GM18498 (cell line): Measurements from ENCODE around the gene MDK.
A peak's percentile ranks its signal among the peaks of the same experiment; 100 is the strongest.

Source experiments
- ATAC-seq: cut with Tn5 transposase; IDR thresholded peaks from one replicate; pipeline ENCODE4 v1.9.1; 2021; ENCODE audit warnings: mild to moderate bottlenecking, moderate library complexity; ENCODE audit not compliant: unreplicated experiment

The MDK gene

GRCh38 chr11:46347637-46348311 lies 33.7 kb upstream of the MDK start:
- no peak for ATAC-seq

- no peak for ATAC-seq
Measured at GRCh38 chr11:46348566-46349401, 32.7 kb upstream of the MDK start.

- ATAC-seq = no peak
Measured at GRCh38 chr11:46350695-46351094, 30.8 kb upstream of the MDK start.

DNA sequence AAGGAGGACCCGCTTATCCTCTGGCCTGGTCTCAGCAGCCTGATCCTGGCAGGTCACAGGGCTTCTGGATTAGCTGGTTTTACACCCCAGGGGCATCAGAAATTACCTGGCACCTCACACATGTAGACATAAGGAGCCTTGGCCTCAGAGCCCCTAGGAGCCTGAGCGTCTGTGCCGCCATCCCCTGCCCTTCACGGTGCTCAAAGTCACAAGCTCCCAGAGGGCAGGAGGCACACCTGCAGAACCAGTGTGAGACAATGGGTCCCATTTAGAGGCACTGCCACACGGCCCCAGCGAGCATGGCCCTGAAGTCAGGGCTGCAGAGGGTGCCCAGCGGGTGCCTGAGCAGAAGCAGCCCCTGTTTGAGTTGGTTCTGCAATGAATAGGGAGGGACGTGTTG lies 30.3 kb upstream of the MDK start:
- ATAC-seq = no peak

- ATAC-seq = no peak
Measured at GRCh38 chr11:46351606-46352005, 29.9 kb upstream of the MDK start.

DNA sequence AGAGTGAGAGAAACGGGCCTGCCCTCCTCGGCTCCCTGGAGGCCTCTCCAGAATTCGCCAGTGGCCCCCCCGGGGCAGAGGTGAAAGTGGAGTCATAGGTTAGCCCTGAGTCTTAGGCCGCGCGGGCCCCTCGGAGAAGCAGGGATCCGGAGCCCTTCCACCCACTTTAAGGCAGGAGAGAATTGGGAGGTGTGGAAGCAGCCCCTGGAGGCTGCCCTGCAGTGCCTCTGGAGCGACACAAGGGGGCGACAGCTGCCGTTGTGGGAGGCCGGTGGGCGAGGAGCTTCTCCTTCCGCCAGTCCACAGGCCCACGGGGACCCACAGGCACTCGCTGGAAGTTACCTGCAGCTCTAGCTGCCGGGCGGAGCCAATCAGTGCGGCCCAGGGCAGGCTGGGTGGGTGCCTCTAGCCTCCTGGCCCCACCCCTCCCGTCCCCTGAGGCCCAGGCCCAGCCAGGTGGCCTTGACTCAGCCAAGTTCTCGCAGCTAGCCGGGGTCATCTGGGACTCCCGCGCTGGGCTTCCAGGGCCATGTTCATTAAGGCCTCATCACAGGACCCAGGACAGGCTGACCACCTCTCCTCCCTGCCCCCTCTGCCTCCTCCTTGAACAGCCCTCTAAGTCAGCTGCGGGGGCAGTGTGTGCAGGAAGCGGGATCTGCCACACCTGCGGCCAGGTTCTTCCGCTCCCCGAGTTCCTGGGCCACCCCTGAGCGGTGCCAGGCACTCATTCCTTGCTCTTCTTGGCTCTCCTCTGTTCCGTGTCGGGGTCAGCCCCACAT lies 29.2 kb upstream of the MDK start:
- ATAC-seq = no peak

DNA sequence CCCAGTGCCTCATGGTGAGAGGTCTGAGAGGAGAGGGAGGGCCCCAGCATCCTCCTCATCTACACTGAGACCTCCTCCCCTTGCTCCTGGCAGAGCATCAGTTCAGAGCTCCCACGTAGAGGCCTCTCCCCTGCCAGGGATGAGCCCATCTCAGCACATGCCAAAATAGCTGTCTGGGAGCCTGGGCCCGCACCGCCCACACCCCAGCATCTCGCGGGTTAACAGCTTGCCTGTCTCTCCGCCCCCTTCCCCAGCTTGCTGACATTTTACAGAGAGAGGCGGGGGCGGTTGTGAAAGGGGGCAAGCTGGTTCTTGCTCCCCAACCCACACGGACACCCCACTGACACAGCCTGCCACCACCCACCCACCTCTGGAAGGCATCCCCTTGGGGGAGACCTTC lies 27.8 kb upstream of the MDK start:
- no peak for ATAC-seq

GRCh38 chr11:46356924-46357482 lies 24.5 kb upstream of the MDK start:
- no peak for ATAC-seq

DNA sequence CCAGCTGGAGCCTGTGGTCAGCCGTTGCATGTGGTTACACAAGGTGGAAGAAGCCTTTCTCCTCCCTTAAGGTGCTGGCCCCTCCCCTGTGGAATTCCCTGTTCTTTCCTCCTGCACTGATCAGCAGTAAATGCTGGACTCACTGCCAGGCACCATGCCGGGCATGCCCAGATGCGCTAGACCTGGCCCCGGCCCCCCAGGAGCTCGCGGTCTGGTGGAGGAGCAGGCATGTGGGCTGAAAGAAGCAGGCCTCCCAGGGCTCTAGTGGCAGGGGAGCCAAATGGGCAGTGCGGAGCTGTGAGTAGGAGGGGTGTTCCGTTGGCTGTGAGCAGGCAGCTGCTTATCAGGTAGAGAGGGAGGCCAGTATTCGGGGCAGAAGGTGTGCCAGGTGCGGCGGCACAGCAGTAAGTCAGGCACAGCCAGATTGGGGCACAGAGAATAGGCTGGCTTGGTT lies 24.0 kb upstream of the MDK start:
- no peak for ATAC-seq

DNA sequence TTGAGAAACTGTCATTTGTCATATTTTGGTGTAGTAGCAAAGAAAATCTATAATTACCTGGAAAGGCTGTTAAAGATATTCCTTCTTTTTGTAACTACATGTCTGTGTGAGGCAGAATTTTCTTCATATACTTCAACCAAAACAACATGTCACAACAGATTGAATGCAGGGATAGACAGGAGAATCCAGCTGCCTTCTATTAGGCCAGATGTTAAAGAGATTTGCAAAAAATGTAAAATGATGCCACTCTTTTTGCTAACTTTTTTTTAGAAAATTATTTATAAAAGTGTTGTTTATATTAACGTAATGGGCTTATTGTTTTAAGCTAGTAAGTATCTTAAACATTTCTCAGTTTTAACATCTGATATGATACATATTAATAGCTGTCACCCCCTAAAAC lies 21.5 kb upstream of the MDK start:
- no peak for ATAC-seq

DNA sequence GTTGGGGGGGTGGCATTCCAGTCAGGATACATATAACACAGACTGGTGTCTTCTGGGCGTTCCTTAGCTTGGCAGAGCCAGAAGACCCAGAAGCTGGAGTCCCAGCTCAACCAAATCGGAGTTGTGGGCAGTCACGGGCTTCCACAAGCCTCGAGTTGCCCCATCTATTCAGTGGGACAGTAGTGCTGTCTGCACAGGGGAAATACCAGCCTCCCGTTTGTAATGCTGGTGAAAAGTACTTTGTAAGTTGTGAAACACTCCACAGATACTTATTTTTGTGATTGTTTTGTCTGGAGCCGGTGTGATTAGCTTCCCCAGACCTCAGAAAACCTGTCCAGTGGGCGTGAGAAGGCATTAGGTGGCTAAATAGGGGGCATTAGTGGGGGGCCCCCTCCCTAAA lies 20.6 kb upstream of the MDK start:
- peak; percentile 28 for ATAC-seq

DNA sequence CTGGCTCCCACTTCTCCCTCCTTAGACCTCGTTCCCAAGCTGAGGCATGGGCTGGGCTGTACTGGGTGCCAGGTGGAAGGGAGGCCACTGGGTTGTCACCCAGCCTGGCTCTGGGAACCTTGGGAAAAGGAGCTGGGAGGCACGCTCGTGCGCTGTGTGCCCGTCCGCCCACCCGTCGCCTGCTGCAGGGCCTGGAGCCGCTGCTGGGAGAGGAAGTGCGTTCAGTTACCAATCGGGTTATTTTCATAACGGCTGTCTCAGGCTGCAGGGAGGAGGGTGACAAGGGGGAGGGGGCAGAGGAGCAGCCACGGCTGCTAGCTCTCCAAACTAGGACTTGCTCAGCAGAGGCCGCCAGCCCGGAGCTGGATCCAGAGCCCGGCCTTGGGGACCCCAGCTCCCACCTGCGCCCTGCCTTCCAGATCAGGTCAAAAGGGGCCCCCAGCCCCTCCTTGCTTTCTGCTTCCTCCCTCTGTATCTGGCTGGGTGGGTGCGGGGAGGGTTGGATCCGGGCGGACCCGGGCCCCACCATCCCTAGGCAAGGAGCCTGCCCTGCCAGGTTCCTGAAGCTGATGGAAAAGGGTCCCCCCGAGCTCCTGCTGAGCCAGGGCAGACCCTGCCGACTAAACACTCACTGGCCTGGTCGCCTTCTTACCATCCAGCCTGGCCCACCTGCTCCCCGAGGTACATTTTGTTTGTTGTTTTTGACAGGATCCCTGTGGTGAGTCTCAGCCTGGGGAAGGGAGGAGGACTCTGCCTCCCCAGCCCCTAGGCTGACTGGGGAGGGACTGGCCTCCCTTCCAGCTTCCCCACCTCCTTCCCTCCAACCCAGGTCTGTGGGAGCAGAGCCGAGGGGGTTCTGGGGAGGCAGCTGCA lies 19.9 kb upstream of the MDK start:
- peak; percentile 89 for ATAC-seq

DNA sequence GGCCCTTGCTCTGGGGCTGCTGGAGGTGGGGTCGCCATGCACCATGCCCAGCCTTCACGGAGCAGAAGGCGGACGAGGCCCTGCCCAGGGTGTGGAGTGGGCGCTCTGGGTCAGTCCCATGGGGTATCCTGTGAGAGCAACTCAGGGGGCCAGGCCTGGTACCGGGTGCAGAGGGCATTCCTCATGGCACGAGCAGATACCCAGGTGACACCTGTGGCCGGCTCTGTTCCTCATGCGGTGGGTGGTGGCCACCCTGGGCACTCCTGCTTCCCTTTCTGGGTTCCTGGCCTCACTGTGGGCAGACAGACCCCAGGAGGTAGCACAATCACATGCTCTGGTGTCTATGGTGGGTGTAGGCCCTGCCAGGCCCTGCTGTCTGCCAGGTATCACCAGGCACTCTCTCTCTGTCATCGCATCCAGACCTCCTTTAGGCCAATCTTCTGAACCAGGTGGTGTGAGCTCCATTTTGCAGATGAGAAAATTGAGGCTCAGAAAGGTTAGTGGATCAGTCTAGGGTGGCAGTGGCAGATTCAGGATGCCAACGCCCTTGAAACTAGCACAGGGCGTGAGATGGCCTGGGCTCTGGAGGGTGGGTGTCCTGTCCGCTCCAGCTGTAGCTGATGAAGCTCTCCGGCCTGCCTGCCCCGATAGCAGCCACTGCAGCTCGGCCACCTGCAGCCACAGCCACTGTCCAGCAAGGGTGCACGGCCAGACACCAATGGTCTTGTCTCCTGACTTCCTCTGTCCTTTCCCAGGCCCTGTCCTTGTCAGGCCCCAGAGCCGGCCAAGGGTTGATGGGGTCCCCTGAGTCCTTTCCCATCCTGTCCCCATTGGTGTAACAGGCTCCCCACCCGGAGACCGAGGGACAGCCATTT lies 19.1 kb upstream of the MDK start:
- no peak for ATAC-seq

DNA sequence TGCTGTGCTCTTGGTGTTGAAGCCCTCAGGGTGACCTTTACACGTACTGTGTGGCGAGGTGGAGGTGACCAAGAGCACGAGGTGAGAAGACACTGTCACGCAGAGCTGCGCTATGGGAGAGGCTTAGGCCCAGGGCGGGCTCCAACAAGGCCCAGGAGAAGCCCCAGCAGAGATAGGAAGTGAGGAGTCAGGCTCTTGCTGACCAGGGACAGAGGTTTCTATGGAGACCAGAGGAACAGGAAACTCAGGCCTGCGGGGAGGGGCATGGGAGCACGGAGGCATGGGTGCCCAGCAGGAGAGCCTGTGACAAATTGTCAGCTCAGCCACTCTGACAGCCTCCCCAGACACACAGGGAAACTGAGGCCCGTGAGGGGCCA lies 18.4 kb upstream of the MDK start:
- no peak for ATAC-seq

- no peak for ATAC-seq
Measured at GRCh38 chr11:46363455-46364005, 17.9 kb upstream of the MDK start.

- no peak for ATAC-seq
Measured at GRCh38 chr11:46364056-46364455, 17.4 kb upstream of the MDK start.

DNA sequence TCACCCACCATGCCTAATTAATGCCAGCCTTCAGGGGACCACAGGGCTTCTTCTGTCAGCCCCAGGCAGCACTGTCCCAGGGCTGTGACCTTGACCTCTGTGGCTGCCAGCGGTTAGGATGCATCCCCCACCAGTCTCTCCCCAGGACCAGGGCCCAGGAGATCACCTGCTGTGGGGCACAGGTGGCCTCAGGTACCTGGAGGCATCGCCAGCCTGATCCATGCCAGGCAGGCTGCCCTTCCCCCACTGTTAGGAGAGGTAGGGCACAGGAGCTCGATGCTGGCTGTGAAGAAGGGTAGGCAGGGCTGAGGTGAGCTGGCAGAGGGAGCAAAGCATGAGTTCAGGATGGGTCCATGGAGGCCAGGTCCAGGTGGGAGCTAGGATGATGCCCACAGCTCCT lies 16.7 kb upstream of the MDK start:
- no peak for ATAC-seq

GRCh38 chr11:46366260-46366659 lies 15.2 kb upstream of the MDK start:
- no peak for ATAC-seq

- no peak for ATAC-seq
Measured at GRCh38 chr11:46366661-46367161, 14.8 kb upstream of the MDK start.
